ENCODE results near the gene ZNF853. TPM values are rescaled to one million over a fixed set of nuclear protein-coding genes. Genes with fewer than 3 reads are reported as not detected.

ZNF853 gene
- total and polyA plus RNA-seq, 10 of the 15 experiments (the other 5 are each of a cell fraction or from before 2014, with no cell fraction given) = 0.04 to 0.26 (median 0.05) TPM; not detected in 4

DNA sequence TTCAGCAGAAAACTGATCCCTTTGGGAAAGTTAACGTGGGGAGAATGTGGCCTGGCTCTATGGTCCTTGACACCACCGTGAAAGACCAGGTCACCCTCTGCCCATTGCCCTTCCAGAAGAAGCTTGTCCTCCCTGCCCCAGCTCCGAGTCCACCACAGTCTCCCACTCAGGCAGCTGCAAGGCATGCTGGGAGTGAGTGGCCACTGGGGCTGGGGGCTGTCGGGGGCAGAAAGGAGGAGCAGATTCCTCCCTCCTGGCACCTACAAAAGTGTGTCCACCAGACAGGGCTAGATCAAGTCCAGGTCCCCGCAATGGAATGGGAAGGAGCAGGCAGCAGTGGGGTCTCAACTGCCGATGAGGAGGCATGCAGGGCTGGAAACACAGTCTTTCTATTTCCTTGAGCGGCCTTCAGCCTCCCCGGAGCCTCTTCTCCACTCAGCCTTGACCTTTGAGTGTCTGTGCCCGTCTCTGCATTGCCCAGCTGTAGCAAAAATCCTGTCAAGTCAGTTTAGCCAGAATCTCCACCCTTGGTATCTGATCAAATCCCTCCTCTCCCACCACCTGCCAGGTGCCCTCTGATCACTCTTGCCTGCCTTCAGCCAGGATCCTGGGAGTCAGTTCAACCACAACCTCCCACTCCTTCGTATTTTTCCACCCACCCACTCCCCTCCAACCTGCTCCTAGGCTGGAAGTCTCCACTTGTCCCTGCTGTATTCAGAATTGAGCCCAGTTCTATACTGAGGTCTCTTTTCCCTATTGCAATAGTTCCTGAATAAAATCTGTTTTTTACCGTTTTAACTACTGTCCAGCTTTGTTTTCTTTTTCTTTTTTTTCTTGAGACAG, 14.8 kb downstream of the ZNF853 start:
- H2AFZ ChIP-seq (ENCODE audit: control insufficient read depth, low read depth, low read length) = no peak overlapping the region
- no peak overlapping the region for H3K4me2 ChIP-seq (ENCODE audit: control insufficient read depth, insufficient read depth)
- H3K4me1 ChIP-seq (ENCODE audit: control insufficient read depth, insufficient read depth, low read length) = no peaks in the 10 kb centered on the region
- in situ Hi-C loops (cut with MboI) (no loop called here), intact Hi-C loops (cut with micrococcal nuclease; ENCODE audit: unreplicated experiment) (no loop called here)
- SMC1A ChIA-PET (ENCODE audit: uncharacterized antibody, unreplicated experiment) = no interaction called here
- H3K9ac ChIP-seq (ENCODE audit: control insufficient read depth, insufficient read depth, low read length) = no peak overlapping the region
- no peaks in the 10 kb centered on the region for H3K27me3 ChIP-seq (replicated peaks in 1 of 2; ENCODE audit: control insufficient read depth in 2 of 2, insufficient read depth in 2 of 2, low read length in 1 of 2)
- H4K20me1 ChIP-seq (ENCODE audit: control insufficient read depth, insufficient read depth) = no peaks in the 10 kb centered on the region
- no peaks in the 10 kb centered on the region; the same call in 2 of the 3 replicates for H3K9me3 ChIP-seq (replicated peaks; ENCODE audit: control insufficient read depth, insufficient read depth, low read length)
- CTCF ChIA-PET = no interaction called here
- WGBS (ENCODE audit: insufficient coverage, insufficient replicate concordance, low lambda C conversion rate, missing lambda C conversion rate) = 38% methylated on average over 11 of the region's 11 CpGs
- RAD21 ChIA-PET (ENCODE audit: unreplicated experiment) = no interaction called here
- POLR2A ChIA-PET = no interaction called here
- ATAC-seq (no peak), DNase-seq (ENCODE audit: low read depth, low spot score) (no peak), FAIRE-seq (no peak)
- H3K27ac ChIP-seq (ENCODE audit: control insufficient read depth, insufficient read depth) = no peak overlapping the region
- H3K4me3 ChIP-seq = no peak overlapping the region
- H3K36me3 ChIP-seq (ENCODE audit: control insufficient read depth in 2 of 2, insufficient read depth in 2 of 2, low read length in 1 of 2) = no peaks in the 10 kb centered on the region
- H3K79me2 ChIP-seq (ENCODE audit: control insufficient read depth, insufficient read depth, low read length) = no peaks in the 10 kb centered on the region
- no TSS peak for BruUV-seq (replicated peaks)
- TF ChIP-seq, protein P1, sequence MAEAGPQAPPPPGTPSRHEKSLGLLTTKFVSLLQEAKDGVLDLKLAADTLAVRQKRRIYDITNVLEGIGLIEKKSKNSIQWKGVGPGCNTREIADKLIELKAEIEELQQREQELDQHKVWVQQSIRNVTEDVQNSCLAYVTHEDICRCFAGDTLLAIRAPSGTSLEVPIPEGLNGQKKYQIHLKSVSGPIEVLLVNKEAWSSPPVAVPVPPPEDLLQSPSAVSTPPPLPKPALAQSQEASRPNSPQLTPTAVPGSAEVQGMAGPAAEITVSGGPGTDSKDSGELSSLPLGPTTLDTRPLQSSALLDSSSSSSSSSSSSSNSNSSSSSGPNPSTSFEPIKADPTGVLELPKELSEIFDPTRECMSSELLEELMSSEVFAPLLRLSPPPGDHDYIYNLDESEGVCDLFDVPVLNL (IDR thresholded peaks at IDR 0.05; ENCODE audit: low read depth, low read length) = no peak
- TF ChIP-seq ASH2L (IDR thresholded peaks at IDR 0.05; ENCODE audit: borderline replicate concordance, low read depth) (no peak), MTA2 (IDR thresholded peaks at IDR 0.05; ENCODE audit: low read depth) (no peak)

DNA sequence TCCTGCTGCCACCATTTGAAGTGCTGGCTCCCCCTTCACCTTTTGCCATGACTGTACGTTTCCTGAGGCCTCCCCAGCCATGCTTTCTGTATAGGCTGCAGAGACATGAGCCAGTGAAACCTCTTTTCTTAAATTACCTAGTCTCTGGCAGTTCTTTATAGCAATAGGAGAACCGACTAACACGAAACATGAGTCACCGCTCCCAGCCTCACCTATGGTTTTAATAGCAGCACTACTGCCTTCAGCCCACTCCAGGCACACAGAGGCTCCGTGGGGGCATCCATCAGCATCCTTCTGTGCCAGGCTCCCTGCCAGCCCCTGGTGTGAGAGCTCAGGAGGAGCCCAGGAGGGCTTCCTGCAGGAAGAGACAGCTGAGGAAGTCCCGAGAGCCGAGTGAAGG, 16.2 kb downstream of the ZNF853 start:
- Histone ChIP-seq H3K9ac (ENCODE audit: control insufficient read depth, insufficient read depth, low read length) (no peak overlapping the region), H2AFZ (ENCODE audit: control insufficient read depth, low read depth, low read length) (no peak overlapping the region), H3K4me3 (no peak overlapping the region), H3K27me3 (replicated peaks in 1 of 2; ENCODE audit: control insufficient read depth in 2 of 2, insufficient read depth in 2 of 2, low read length in 1 of 2) (no peaks in the 10 kb centered on the region), H3K27ac (ENCODE audit: control insufficient read depth, insufficient read depth) (no peak overlapping the region), H3K9me3 (replicated peaks; ENCODE audit: control insufficient read depth, insufficient read depth, low read length) (no peaks in the 10 kb centered on the region; the same call in 2 of the 3 replicates), H3K36me3 (ENCODE audit: control insufficient read depth in 2 of 2, insufficient read depth in 2 of 2, low read length in 1 of 2) (no peaks in the 10 kb centered on the region), H4K20me1 (ENCODE audit: control insufficient read depth, insufficient read depth) (no peaks in the 10 kb centered on the region), H3K79me2 (ENCODE audit: control insufficient read depth, insufficient read depth, low read length) (peaks cover 1% of the 10 kb centered on the region), H3K4me2 (ENCODE audit: control insufficient read depth, insufficient read depth) (no peak overlapping the region), H3K4me1 (ENCODE audit: control insufficient read depth, insufficient read depth, low read length) (peaks cover 3% of the 10 kb centered on the region; the same call in 1 of the 2 replicates)
- POLR2A ChIA-PET = no interaction called here
- ATAC-seq (no peak), DNase-seq (ENCODE audit: low read depth, low spot score) (no peak), FAIRE-seq (no peak)
- in situ Hi-C loops (cut with MboI) (no loop called here), intact Hi-C loops (cut with micrococcal nuclease; ENCODE audit: unreplicated experiment) (no loop called here)
- 50% methylated on average over 7 of the region's 7 CpGs for WGBS (ENCODE audit: insufficient coverage, insufficient replicate concordance, low lambda C conversion rate, missing lambda C conversion rate)
- CTCF ChIA-PET = no interaction called here
- SMC1A ChIA-PET (ENCODE audit: uncharacterized antibody, unreplicated experiment) = no interaction called here
- RAD21 ChIA-PET (ENCODE audit: unreplicated experiment) = no interaction called here
- BruUV-seq (replicated peaks) = no TSS peak
- TF ChIP-seq, protein P1 (IDR thresholded peaks at IDR 0.05; ENCODE audit: low read depth, low read length) = no peak
- TF ChIP-seq SUZ12 (IDR thresholded peaks at IDR 0.05; ENCODE audit: unreplicated experiment) = no peak
- TF ChIP-seq, protein P2, sequence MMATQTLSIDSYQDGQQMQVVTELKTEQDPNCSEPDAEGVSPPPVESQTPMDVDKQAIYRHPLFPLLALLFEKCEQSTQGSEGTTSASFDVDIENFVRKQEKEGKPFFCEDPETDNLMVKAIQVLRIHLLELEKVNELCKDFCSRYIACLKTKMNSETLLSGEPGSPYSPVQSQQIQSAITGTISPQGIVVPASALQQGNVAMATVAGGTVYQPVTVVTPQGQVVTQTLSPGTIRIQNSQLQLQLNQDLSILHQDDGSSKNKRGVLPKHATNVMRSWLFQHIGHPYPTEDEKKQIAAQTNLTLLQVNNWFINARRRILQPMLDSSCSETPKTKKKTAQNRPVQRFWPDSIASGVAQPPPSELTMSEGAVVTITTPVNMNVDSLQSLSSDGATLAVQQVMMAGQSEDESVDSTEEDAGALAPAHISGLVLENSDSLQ (IDR thresholded peaks at IDR 0.05) = no peak
- TF ChIP-seq, protein P3, sequence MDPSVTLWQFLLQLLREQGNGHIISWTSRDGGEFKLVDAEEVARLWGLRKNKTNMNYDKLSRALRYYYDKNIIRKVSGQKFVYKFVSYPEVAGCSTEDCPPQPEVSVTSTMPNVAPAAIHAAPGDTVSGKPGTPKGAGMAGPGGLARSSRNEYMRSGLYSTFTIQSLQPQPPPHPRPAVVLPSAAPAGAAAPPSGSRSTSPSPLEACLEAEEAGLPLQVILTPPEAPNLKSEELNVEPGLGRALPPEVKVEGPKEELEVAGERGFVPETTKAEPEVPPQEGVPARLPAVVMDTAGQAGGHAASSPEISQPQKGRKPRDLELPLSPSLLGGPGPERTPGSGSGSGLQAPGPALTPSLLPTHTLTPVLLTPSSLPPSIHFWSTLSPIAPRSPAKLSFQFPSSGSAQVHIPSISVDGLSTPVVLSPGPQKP (IDR thresholded peaks at IDR 0.05; ENCODE audit: low read depth, low read length) = no peak
- TF ChIP-seq, protein P4, sequence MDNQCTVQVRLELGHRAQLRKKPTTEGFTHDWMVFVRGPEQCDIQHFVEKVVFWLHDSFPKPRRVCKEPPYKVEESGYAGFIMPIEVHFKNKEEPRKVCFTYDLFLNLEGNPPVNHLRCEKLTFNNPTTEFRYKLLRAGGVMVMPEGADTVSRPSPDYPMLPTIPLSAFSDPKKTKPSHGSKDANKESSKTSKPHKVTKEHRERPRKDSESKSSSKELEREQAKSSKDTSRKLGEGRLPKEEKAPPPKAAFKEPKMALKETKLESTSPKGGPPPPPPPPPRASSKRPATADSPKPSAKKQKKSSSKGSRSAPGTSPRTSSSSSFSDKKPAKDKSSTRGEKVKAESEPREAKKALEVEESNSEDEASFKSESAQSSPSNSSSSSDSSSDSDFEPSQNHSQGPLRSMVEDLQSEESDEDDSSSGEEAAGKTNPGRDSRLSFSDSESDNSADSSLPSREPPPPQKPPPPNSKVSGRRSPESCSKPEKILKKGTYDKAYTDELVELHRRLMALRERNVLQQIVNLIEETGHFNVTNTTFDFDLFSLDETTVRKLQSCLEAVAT (IDR thresholded peaks at IDR 0.05) = no peak
- no peak for TF ChIP-seq POLR2AphosphoS5 (IDR thresholded peaks at IDR 0.05; ENCODE audit: low read length)
- TF ChIP-seq, protein P5, sequence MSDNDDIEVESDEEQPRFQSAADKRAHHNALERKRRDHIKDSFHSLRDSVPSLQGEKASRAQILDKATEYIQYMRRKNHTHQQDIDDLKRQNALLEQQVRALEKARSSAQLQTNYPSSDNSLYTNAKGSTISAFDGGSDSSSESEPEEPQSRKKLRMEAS (IDR thresholded peaks at IDR 0.05; ENCODE audit: low read depth, low read length) = no peak
- no peak for TF ChIP-seq POLR2A (IDR thresholded peaks at IDR 0.05; ENCODE audit: low read depth, low read length)
